Measurements from ENCODE around the gene MYLK.
A peak's percentile ranks its signal among the peaks of the same experiment; 100 is the strongest.

The MYLK gene

GRCh38 chr3:123695731-123696640, 188.1 kb downstream of the MYLK start:
- no peak for DNase-seq

- DNase-seq, result no peak
Observed at GRCh38 chr3:123695152-123695551, 189.0 kb downstream of the MYLK start.

- peak; percentile 54 for DNase-seq
Observed at GRCh38 chr3:123694366-123695087, 189.6 kb downstream of the MYLK start.

- no peak for DNase-seq
Observed at GRCh38 chr3:123693584-123694190, 190.4 kb downstream of the MYLK start.

DNA sequence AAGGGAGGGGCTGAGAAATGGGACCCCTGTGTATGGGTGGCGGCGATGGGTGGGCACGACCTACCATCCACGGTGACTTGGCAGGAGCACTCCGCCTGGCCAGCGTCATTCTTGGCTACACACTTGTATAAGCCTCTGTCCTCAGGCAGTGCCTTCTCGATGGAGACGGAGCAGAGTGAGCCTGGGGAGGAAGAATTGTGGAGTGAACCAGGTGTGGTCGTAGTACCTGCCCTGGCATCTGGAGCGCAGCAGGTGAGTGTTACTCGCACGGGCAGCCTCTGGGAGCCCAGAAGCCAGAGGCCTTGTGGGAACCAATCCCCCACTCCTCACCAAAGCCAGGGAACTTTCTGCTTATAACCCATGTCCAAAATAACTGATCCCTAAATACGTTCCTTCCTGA, 191.5 kb downstream of the MYLK start:
- DNase-seq, result no peak

DNA sequence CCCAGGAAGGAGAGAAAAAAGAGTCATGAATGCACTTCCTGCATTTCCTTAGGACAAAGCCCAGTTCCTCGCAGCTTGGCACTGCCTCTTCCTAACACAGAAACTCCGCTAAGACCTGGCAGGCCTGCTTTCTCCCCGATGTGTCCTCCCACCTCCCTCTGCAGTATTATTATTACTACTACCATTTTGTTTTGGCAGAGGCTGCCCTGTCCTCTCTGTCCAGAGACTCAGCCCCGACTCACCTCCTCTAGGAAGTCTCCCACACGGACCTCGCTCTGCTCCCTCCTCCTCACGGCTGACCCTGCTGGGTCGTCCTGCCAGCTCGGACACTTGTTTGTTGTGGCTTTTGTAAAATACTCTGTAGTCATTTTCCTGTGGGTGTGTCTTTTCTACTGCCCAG, 192.1 kb downstream of the MYLK start:
- no peak for DNase-seq

- DNase-seq, result no peak
Observed at GRCh38 chr3:123689831-123690230, 194.3 kb downstream of the MYLK start.

DNA sequence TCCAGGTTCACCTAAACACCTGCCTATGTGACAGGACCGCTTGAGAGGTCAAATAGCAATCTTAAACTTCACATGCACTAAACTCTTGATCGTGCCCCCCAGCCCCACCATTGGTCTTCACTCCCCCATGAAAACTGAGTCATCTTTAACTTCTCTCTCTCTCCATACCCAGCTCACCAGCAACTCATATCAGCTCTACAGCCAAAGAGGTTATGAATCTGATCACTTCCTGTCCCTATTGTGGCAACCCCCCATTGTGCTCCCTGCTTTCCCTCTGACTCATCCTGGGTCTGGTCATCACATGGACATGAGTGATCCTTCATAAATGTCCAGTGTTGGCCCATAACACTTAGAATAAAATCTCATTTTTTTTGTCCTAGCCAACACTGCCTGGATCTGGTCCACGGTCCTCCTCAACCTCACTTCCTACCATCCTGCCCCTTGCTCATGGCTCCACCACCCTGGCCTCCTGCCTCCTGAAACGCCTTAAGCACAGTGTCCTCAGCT, 195.8 kb downstream of the MYLK start:
- DNase-seq, result peak; percentile 98

GRCh38 chr3:123687286-123687685, 196.8 kb downstream of the MYLK start:
- no peak for DNase-seq

- DNase-seq, result peak; percentile 33
Observed at GRCh38 chr3:123686251-123686650, 197.9 kb downstream of the MYLK start.

GRCh38 chr3:123685780-123686179, 198.4 kb downstream of the MYLK start:
- DNase-seq, result peak; percentile 17

DNA sequence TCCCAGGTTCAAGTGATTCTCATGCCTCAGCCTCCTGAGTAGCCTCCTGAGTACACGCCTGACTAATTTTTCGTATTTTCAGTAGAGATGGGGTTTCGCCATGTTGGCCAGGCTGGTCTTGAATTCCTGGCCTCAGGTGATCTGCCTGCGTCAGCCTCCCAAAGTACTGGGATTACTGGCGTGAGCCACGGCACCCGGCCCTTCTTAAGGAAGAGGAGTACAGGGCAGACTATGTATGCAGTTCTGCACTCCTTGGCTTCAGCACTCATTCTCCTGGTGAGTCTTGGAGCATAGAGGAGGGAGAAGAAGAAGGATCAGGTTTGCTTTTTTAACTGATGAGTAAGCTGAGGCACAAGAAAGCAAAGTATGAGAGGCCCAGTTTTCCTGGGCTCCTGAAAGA, 199.5 kb downstream of the MYLK start:
- no peak for DNase-seq

GRCh38 chr3:123684209-123684608, 199.9 kb downstream of the MYLK start:
- no peak for DNase-seq

DNA sequence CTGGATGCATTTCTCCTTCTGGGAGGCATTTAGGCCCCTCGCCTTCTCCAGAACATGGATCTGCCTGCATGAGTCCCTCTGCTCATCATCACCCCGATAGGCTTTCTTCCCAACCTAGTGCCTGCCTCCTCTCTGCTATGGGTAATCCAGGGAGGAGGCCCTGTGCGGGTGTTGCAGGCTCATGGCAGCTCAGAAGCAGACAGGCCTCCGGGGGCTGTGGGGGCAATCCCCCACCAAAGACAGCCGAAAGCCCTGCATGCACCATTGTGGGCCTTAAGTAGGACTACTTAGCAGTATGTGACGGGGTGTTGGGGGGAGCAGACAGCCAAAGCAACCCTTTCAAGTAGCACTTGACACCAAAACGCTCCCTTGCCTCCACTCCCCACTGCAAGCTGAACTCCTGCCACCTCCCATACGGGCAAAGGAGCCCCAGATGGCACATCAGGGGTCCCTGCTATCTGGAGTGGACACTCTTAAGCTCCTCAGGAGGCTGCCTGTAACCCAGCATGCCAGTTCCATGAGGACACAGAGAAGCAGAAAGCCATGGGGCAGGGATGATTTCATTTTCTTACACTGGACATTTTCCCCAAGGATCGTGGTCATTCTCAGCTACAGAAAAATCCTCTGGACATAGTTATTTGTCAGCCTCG, 200.5 kb downstream of the MYLK start:
- DNase-seq, result no peak

GRCh38 chr3:123682781-123683504, 201.2 kb downstream of the MYLK start:
- DNase-seq, result peak; percentile 24

GRCh38 chr3:123682302-123682701, 201.8 kb downstream of the MYLK start:
- no peak for DNase-seq

GRCh38 chr3:123679712-123680386, 204.3 kb downstream of the MYLK start:
- no peak for DNase-seq

DNA sequence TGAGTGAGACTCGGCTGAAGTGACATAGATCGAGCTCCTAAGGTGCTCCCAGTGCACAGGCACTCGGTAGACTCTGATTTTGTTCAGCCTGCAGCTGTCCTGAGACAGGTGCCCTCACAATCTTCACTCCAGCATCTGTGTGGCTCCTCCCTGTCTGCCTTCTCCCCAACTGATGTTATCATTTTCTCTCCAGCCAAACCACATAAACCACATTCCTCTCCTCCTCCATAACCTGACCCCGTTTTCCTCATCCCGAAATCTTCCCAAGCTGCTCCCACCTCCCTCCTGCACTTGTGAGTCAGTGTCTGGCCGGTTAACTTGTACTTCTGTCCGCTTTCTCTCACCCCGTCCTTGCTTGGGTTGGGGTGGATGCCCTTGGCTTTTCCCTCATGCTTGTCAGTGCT, 206.0 kb downstream of the MYLK start:
- peak; percentile 93 for DNase-seq

- DNase-seq, result no peak
Observed at GRCh38 chr3:123672429-123673146, 211.5 kb downstream of the MYLK start.

GRCh38 chr3:123670743-123671142, 213.4 kb downstream of the MYLK start:
- DNase-seq, result no peak

DNA sequence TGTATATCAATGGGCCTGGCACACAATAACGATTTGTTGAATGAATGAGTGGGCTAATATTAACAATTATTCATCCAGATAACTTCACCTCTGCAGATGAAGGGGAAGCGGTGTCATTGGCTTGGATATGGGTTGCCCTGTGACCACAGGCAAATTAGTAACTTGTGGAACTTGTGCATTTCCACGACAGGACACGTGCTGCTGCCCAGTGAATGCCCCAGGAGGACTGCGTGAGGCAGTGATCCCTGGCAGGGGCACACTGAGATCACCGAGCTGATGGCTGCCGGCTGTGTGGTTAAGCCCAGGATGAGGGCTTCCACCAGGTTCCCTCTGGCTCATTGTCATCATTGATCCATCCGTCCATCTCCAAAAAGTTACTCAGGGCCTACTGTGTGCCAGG, 215.2 kb downstream of the MYLK start:
- DNase-seq, result no peak

Data from fibroblast of skin of back (primary cell).